Activated CD4-positive, alpha-beta T cell treated with anti-CD3 and anti-CD28 coated beads, Interleukin-2, amount 50 U/mL, for 1 hour (primary cell): Measurements from ENCODE around the gene NFYB.
A peak's percentile ranks its signal among the peaks of the same experiment; 100 is the strongest.
"Not testable (repeated sequence)": the region's sequence is repeated elsewhere in the genome, so short reads cannot be mapped to it uniquely, and the experiment has no call there.

Experiments
- DNase-seq: peaks from one replicate; pipeline ENCODE4 v3.0.0-alpha.2; 2020

The NFYB gene

GRCh38 chr12:104114834-104115586 is 23.0 kb downstream of the NFYB start:
- DNase-seq: not testable (repeated sequence)

- DNase-seq: no peak
These were observed 28.4 kb downstream of the NFYB start for GRCh38 chr12:104109446-104110271.

DNA sequence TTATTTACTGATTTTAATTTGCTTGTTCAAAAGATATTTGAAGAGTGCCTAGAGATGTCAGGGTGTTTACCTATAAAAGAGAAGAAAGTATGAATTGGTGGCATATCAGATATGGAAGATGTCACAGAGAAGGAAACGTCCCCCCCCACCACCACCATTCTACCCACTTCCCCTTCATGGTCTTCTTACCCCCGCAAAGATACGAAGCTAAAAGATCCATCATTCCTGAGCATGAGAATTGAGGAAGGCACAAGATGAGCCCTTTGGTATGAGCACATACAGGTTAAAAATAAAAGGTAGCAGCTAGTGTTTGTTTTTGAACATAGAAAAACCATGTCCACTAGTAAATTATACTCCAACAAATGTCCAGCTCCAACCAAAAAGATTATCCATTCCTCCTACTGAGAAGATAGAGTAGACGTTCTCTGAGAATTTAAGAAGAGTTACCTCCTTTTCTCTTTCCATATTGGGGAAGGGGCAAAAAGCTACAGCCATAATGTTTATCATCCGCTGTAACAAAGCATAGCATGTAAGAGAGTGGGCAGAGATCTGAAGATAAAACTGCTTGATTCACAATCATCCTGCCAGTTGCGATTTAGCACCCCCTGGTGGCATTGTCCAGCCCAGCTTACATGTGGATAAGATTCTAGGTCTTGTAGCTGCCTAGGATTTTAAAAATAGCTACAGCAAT is 29.1 kb downstream of the NFYB start:
- peak; percentile 85 for DNase-seq

DNA sequence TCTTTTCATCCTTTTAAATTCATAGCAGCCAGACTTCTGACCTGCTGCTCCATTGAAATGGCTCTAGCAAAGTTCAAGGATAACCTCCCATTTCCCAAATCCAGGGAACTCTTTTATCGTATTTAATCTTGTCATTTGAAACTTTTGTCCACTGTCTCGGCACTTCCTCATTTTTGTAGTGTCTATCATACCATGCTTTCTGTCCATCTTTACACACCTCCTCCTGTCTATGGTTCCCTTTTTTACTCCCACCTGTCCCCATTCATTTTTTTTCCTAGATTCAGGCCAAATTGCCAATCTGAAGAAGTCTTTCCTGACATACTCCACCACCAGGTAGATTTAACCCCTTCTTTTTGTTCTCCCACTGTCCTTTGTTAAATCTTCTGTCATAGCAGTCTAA is 31.0 kb downstream of the NFYB start:
- no peak for DNase-seq

GRCh38 chr12:104105461-104105860 is 32.5 kb downstream of the NFYB start:
- no peak for DNase-seq

DNA sequence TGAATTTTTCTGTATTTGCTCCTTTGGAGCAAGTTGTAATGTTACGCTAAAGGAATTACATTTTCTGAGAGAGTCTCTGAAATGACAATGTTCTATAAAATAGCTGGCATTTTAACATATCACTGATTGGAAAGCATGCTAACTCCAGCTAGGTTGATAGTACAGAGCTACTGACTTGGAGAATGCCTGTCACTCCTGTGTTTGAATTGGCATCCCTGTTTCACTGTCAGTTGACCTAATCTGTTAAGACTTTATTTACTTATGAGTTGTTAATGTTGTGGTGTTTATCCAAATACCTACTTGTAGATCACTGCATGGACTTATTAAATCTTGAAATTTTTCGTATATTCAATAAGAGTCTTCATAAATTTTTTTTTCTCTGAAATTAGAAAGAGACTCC is 40.1 kb downstream of the NFYB start:
- no peak for DNase-seq

DNA sequence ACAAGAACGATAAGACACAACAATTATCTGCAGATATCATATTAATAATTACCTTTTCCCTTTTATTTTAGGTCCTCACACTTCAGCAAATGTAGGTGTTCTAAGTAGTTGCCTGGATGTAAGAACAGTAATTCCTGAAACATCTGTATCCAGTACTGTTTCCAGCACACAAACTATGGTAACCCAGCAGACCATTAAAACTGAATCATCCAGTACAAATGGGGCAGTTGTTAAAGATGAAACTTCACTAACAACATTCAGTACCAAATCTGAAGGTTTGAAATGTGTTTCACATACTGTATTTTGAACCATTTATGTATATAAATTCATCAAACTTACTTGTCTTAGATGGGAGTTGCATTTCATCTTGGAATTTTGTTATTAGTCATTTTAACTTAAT is 42.7 kb downstream of the NFYB start:
- DNase-seq: no peak

DNA sequence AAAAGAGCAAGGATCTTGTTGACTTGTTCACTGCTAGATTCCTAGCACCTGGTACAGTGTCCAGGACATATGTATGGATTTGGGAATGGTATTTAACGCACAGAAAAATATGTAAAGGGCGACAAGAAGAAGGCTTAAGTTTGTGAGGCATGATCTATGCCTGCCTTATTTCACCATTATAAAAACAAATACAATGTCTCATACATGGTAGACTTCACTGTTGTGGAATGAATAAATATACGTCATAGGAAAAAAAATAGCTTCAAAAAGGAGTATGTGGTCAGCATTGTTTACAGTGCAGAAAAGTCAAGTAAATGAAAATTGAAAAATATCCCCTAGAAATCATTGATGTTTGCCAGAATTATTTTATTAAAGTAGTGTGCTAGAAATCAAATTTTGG is 43.7 kb downstream of the NFYB start:
- DNase-seq: no peak

DNA sequence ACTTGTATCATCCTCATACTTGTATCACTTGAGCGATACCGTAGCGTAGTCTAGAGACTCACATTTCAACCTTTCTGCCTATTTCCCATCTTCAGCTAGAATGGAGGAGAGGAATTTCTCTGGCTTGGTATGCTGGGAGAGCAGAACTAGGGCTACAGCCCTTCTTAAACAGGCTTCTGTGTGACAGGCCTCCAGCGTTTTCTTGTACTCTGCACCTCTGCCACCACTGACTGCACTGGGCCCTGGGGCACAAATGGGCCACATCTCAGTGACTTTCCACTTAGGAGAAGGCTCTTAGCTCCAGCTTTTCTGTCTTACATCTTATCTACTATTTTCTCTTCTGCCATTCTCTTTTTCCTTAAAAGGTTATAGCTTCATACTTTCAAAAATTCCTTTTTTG is 46.9 kb downstream of the NFYB start:
- no peak for DNase-seq

GRCh38 chr12:104090685-104091084 is 47.3 kb downstream of the NFYB start:
- DNase-seq: no peak

DNA sequence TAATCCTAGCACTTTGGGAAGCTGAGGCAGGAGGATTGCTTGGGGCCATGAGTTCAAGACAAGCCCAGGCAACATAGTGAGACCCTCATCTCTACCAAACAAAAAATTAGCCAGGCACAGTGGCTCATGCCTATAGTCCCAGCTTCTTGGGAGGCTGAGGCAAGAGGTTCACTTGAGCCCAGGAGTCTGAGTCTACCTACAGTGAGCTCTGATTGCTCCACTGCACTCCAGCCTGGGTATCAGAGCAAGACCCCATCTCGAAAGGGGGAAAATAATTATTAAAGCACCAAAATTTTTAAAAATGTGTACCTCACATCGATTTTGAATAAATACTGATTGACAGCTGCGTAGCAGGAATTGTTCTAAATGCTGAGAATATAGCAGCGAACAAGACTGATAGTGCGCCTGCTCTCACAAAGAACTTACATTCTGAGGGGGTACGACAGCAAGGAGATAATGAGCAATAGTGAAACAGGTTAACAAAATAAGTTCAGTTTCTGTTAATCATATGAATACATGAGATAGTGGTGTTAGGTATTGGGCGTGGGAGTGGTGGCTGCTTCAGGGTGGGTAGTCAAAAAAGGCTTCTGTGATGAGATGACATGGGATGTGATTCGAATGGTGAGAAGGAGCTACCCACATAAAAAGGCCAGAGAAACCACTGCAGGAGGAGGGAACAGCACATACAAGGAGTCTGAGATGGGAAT is 54.1 kb downstream of the NFYB start:
- no peak for DNase-seq

DNA sequence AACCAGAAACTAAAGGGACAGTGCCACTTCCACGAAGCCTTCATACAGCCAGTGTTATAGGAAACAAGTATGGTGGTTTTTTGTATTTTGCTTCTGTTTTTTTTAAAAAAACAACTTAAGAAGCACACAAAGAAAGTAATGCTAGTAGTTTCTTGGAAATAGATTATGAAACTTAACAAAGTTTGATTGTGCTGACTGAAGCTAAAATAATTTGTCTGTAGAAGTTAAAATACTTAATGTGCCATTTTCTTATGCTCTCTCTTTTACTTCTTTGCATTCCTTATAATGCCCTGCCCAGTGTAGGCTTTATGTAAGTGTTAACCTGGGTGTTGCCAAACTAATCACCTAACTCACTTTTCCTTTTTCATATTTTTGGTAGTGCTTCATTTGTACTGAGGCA is 57.2 kb downstream of the NFYB start:
- DNase-seq: no peak

GRCh38 chr12:104079024-104079423 is 59.0 kb downstream of the NFYB start:
- DNase-seq: no peak

- DNase-seq: no peak
These were observed 64.3 kb downstream of the NFYB start for GRCh38 chr12:104073699-104074098.

DNA sequence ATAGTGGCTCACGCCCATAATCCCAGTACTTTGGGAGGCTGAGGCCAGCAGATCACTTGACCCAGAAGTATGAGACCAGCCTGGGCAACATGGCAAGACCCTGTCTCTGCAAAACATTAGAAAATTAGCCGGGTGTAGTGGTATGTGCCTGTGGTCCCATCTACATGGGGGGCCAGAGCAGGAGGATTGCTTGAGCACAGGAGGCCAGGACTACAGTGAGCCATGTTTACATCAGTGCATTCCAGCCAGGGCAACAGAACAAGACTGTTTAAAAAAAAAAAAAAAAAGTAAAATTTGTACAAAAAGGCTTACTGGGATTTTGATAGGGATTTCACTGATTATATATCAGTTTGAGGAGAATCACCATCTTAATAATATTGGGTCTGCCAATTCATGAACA is 65.9 kb downstream of the NFYB start:
- no peak for DNase-seq
